Umbilical cord (tissue), 2 donors: Measurements from ENCODE around the gene CHCHD10. TPM values are rescaled to one million over a fixed set of nuclear protein-coding genes. Genes with fewer than 3 reads are reported as not detected.
"Not testable (repeated sequence)": the region's sequence is repeated elsewhere in the genome, so short reads cannot be mapped to it uniquely, and the experiment has no call there.

ENCODE experiments used
- DNase-seq: peaks from one replicate; pipeline ENCODE4 v3.0.0-alpha.2; 2015; ENCODE audit warnings: low spot score
- total RNA-seq: library from RNA; depleted of rRNA; stranded (reverse); fragments of >200 nt; gene quantifications from one replicate; pipeline ENCODE4 v1.2.3, GENCODE V29; 2014; ENCODE audit warnings: low replicate concordance; ENCODE audit not compliant: insufficient read depth

The CHCHD10 gene
- total RNA-seq, 1 donor from 2014 or later, result not detected

GRCh38 chr22:23750714-23751440 is 16.9 kb downstream of the CHCHD10 start, which contains the start of gene ZNF70:
ZNF70 (minus strand) TSS chr22:23751112; CDS start chr22:23745140, 5,972 bp downstream.
- DNase-seq, result peak; percentile 87

GRCh38 chr22:23750367-23750713 is 17.4 kb downstream of the CHCHD10 start:
- no peak for DNase-seq

DNA sequence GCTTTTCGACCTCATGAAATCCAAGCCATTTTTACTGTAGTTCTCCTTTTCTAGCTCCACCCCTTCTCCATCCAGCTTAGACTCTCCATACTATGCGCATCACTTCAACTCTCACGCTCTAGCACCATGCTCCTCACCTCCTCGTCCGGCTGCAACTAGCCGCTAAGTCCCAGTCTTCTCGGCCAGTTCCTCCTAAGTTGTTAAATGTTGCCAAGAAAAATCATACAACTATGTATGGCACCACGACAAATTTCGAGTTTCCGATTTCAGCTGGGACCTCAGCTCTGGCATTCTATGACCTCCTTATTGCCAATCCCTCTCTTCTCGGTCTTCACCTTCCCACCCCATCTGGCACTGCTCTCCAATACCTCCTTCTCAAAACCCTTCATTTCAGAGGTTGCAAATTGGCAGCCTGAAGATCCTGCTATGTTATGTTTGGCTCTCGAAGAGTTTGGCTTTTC is 17.9 kb downstream of the CHCHD10 start:
- DNase-seq, result no peak

GRCh38 chr22:23745791-23746190 is 22.0 kb downstream of the CHCHD10 start:
- no peak for DNase-seq

GRCh38 chr22:23744485-23744884 is 23.3 kb downstream of the CHCHD10 start:
- DNase-seq, result no peak

DNA sequence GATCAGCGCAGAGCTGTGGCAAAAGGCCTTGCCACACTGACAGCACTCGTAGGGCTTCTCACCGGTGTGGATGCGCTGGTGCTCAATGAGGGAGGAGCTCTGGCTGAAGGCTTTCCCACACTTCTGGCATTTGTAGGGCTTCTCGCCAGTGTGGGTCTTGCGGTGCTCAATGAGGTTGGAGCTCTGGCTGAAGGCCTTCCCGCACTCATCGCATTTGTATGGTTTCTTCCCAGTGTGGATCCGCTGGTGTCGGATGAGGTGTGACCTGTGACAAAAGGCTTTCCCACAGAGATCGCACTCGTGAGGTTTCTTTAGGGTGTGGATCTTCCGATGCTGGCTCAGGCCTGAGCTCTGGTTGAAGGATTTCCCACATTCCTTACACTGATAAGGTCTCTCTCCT is 23.8 kb downstream of the CHCHD10 start:
- DNase-seq, result no peak

DNA sequence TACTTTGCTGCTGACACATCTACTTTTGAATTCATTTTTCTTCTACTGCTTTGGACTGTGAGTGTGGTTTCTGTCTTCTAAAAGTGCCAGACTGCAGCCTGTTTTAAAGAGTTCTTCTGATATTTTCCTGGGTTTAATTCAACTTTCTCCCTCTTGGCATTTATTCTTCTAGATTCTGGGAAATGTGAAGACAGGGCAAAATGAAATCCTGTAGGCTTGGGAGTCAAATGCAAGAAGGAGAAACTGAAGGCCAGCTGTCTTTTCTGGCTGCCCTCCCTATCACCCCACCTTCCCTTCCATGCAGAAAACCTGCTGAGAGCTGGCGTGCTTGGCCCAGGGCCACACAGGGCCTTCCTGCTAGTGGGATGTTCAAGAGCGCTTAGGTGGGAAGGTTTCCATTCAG is 24.5 kb downstream of the CHCHD10 start:
- no peak for DNase-seq

DNA sequence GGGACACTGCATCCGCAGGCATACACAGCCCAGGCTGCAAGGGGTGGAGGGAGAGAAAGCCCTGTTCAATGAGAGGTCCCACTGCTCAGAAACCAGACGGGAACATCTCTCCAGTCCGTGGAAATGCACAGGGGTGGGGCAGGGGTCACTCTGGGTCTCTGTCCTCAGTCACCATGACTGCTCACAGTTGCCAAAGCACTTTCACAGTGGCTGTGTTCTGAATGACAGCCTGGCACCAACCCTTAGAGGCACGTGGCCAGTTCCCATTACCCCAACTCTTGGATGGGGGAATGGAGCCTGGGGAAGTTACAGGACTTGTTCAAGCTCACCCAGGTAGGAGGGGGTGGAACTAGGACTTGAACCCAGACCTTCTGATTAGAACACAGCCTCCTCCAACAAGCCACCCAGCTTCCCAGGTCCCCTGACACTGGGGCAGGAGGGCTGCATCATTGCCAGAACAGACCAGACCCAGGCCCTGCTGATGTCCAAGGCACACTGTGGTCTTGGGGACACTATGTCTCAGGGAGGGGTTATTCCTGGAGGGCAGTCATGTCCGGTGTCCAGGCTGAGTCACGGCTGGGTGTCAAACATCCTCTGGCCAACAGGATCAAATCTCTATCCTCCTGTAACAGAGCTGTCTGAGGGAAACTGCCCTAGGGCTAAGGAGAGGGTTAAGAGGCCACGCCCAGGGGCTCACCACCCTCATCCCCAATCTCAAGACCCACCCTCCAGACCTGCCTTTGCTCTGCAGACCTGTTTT is 25.1 kb downstream of the CHCHD10 start:
- no peak for DNase-seq

GRCh38 chr22:23737696-23738095 is 30.1 kb downstream of the CHCHD10 start:
- no peak for DNase-seq

DNA sequence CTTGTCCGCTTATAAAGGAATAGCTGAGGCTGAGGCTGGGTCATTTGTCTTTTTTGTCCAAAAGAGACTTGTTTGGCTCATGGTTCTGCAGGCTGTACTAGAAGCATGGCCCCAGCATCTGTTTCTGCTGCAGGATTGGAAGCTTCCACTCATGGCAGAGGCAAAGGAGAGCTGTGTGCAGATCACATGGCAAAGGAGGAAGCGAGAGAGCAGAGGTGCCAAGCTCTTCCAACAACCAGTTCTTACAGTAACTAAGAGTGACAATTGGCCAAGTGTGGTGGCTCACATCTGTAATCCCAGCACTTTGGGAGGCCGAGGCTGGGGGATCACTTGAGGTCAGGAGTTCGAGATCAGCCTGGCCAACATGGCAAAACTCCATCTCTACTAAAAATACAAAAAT is 39.7 kb downstream of the CHCHD10 start:
- not testable (repeated sequence) for DNase-seq

GRCh38 chr22:23722724-23723123 is 45.0 kb downstream of the CHCHD10 start:
- DNase-seq, result no peak

DNA sequence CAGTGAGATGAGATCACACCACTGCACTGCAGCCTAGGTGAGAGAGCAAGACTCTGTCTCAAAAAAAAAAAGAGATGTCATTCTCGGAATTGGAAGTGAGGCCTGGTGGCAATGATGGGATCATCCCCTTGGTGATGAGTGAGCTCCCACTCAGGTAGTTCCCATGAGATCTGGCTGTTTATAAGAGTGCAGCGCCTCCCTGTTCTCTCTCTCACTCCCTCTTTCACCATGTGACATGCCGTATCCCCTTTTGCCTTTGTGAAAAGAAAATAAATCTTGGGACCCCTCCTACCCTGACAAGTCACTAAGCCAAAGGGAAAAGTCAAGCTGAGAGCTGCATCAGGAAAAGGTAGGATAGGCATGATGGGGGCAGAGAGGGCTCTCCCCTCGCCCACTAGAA is 45.6 kb downstream of the CHCHD10 start:
- DNase-seq, result no peak

- no peak for DNase-seq
These were observed 46.9 kb downstream of the CHCHD10 start for GRCh38 chr22:23720855-23721254.

DNA sequence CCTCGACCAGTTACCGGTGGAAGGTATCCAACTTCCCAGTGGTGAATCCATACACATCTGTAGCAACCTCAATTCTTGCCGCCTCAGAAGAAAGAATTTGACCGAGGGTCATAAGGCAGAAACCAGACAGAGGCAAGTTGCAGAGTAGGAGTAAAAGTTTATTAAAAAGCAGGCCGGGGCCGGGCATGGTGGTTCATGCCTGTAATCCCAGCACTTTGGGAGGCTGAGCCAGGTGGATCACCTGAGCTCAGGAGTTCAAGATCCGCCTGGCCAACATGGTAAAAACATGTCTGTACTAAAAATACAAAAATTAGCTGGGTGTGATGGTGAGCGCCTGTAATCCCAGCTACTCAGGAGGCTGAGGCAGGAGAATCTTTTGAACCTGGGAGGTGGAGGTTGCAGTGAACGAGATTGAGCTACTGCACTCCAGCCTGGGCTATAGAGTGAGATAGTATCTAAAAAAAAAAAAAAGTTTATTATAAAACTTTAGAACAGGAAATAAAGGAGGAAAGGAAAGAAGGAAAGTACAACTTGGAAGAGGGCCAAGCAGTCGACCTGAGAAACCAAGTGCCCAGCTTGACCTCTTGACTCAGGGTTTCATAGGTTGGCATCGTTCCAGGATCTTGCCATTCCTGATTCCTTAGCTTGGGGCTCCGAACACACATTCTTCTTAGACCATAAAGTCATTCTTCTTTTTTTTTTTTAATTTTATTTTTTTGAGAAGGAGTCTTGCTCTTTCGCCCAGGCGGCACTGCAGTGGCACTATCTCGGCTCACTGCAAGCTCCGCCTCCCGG is 49.2 kb downstream of the CHCHD10 start:
- no peak for DNase-seq

DNA sequence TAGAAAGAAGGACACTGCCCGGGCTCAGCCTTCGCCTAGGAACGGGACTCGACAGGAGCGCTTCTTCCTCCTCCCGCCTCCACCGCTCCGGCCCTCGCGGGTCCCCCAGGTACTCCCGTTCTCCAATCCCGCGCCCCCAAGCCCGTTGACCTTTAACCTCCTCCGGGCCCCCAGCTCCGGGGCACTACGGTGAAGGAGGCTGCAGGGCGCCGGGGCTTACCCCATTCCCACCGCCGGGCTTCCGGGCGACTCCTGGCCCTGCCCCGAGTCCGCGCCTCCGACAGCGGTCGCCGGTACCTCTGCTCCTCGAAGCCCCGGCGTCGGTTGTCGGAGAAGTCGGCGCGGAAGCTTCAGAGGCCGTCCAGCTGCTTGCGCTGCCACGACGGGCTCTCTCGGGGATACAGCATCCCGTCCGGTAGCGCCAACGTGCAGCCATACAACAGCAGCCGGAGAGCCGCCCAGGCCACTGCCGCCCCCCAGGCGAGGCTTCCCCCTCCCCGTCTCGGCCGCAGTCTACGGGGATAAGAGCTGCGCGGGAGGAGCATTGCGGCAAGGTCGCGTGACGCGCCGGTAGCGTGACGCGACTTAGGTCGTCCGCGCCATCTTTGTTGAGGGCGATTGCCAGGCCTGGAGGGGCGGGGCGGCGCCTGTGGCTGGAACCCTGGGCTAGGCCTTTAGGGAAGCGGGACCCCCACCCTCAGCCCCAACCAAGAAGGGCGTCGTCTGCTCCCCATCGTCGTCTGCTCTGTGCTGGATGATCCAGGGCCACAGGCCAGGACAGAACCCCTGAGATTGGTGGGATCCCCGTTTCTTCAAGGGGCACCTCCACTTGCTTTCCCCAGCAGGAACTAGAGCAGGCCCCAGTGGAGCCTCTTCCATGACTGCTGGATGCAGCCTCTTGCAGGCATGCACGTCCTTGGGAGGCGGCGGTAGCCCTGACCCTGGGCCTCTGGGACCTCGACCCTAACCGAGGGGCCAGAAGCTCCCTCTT is 50.7 kb downstream of the CHCHD10 start:
- DNase-seq, result peak; percentile 89

Other genes with a start within 250 kb of the CHCHD10 start
- gene IGLL1, start 187.7 kb downstream of the CHCHD10 start, total RNA-seq, result not detected
- not detected for gene DRICH1, start 135.7 kb downstream of the CHCHD10 start, total RNA-seq
- 3.1 TPM for gene RGL4, start 77.0 kb downstream of the CHCHD10 start, total RNA-seq
- 5.3 TPM for gene ZNF70, start 16.9 kb downstream of the CHCHD10 start, total RNA-seq
- not detected for gene VPREB3, start 13.5 kb downstream of the CHCHD10 start, total RNA-seq
- gene C22orf15, start 5.0 kb downstream of the CHCHD10 start, total RNA-seq, result not detected
- gene MMP11, start 4.9 kb upstream of the CHCHD10 start, total RNA-seq, result 13.7 TPM
- 8.9 TPM for gene SMARCB1, start 19.0 kb upstream of the CHCHD10 start, total RNA-seq
- not detected for gene DERL3, start 71.0 kb upstream of the CHCHD10 start, total RNA-seq
- 6.7 TPM for gene SLC2A11, start 89.9 kb upstream of the CHCHD10 start, total RNA-seq
- 202 TPM for gene MIF, start 126.4 kb upstream of the CHCHD10 start, total RNA-seq
- gene GSTT2B, start 193.2 kb upstream of the CHCHD10 start, total RNA-seq, result 7.2 TPM
- gene DDTL, start 198.9 kb upstream of the CHCHD10 start, total RNA-seq, result 3.6 TPM
- 21.4 TPM for gene DDT, start 206.5 kb upstream of the CHCHD10 start, total RNA-seq
- not detected for gene GSTT2, start 212.2 kb upstream of the CHCHD10 start, total RNA-seq
- gene GSTT4, start 237.5 kb upstream of the CHCHD10 start, total RNA-seq, result not detected
- 65.0 TPM for gene CABIN1, start 243.3 kb upstream of the CHCHD10 start, total RNA-seq